K562 (cell line): ENCODE results near the gene IL1B. TPM values are rescaled to one million over a fixed set of nuclear protein-coding genes. Genes with fewer than 3 reads are reported as not detected.

Experiments used
- EGR1 ChIP-seq: fragments of 450-650 bp; conservative IDR thresholded peaks from 2 replicates; pipeline ENCODE4 v1.6.1; 2017; ENCODE audit warnings: mild to moderate bottlenecking
- FOXM1 ChIP-seq, 2 experiments: fragments of 450-650 bp in 1 of 2; sonication (generic) in 1 of 2; formaldehyde crosslinking in 1 of 2; IDR thresholded peaks; 2 replicates each; pipeline versions ENCODE4 v1.6.1 to v1.9.0; 2017 to 2022; ENCODE audit warnings: low read depth in 2 of 2, mild to moderate bottlenecking in 2 of 2, missing genetic modification reagents in 1 of 2, moderate library complexity in 1 of 2
- JUND ChIP-seq, 2 experiments: IDR thresholded peaks; 2 replicates in 1 of 2; 3 replicates in 1 of 2; pipeline ENCODE4 v1.6.1; 2011; ENCODE audit warnings: borderline replicate concordance in 2 of 2, low read depth in 2 of 2, low read length in 2 of 2, improper control_type of control experiment in 1 of 2, missing biosample characterization in 1 of 2, missing genetic modification characterization in 1 of 2, missing genetic modification reagents in 1 of 2
- NCOA1 ChIP-seq: fragments of 450-650 bp; IDR thresholded peaks from 2 replicates; pipeline ENCODE4 v1.6.1; 2016; ENCODE audit warnings: low read depth
- SAP30 ChIP-seq: fragments of 200-600 bp; sonication (generic); IDR thresholded peaks from 2 replicates; pipeline ENCODE4 v1.6.1; 2012; ENCODE audit warnings: borderline replicate concordance, low read depth, mild to moderate bottlenecking, moderate library complexity, low read length, control low read depth, inconsistent platforms; ENCODE audit not compliant: insufficient read depth, poor library complexity, severe bottlenecking
- STAT5A ChIP-seq: IDR thresholded peaks from 2 replicates; pipeline ENCODE4 v1.6.1; 2012; ENCODE audit warnings: low read length, inconsistent platforms, borderline replicate concordance
- ZBTB1 ChIP-seq: sonication (generic); formaldehyde crosslinking; IDR thresholded peaks from 2 replicates; pipeline ENCODE4 v1.8.1; 2023; ENCODE audit warnings: missing genetic modification reagents, low read depth, mild to moderate bottlenecking, borderline replicate concordance
- ZNF311 ChIP-seq: fragments of 250-450 bp; sonication (Bioruptor Pico); IDR thresholded peaks from 2 replicates; pipeline ENCODE4 v1.4.0; 2020; ENCODE audit warnings: mild to moderate bottlenecking, moderate library complexity
- ZNF436 ChIP-seq: fragments of 250-450, 450-650 bp; sonication (Bioruptor Pico); formaldehyde crosslinking; IDR thresholded peaks from 2 replicates; pipeline ENCODE4 v1.7.0; 2020; ENCODE audit warnings: mild to moderate bottlenecking
- polyA plus RNA-seq, 8 experiments: library from polyadenylated mRNA; depleted of rRNA in 4 of 8; stranded (reverse) in 5 of 8; unstranded in 3 of 8; fragments of >200 nt; fragmentation: Nextera tagmentation in 2 of 8; fragmentation: Illumina TruSeq in 1 of 8; extraction: Ambion mirVana in 2 of 8; extraction: Trizol in 1 of 8; gene quantifications; 2 replicates each; pipeline versions ENCODE4 v1.2.1 to v1.2.3, GENCODE V29; 2011 to 2014; ENCODE audit warnings: inconsistent platforms in 1 of 8, missing spikeins in 1 of 8
- total RNA-seq, 7 experiments: library from RNA; depleted of rRNA in 6 of 7; stranded (reverse); fragments of >200 nt in 6 of 7; fragmentation: Illumina TruSeq in 2 of 7; extraction: Trizol in 2 of 7; gene quantifications; 2 replicates each; pipeline versions ENCODE4 v1.2.1 to v1.2.3, GENCODE V29; 2011 to 2021; ENCODE audit warnings: low replicate concordance in 1 of 7
- TF ChIP-seq, protein P1 (sequence below): fragments of 450-650 bp; IDR thresholded peaks from 2 replicates; pipeline ENCODE4 v1.6.1; 2018; ENCODE audit not compliant: partially characterized antibody
- TF ChIP-seq, protein P2 (sequence below), 2 experiments: fragments of 450-650 bp; IDR thresholded peaks; 2 replicates each; pipeline ENCODE4 v1.6.1; 2016; ENCODE audit warnings: mild to moderate bottlenecking in 2 of 2, borderline replicate concordance in 1 of 2, low read depth in 1 of 2, moderate library complexity in 1 of 2
- TF ChIP-seq, protein P3 (sequence below), 2 experiments: fragments of 450-650 bp in 1 of 2; sonication (generic) in 1 of 2; formaldehyde crosslinking in 1 of 2; IDR thresholded peaks in 1 of 2; conservative IDR thresholded peaks in 1 of 2; 2 replicates each; pipeline versions ENCODE4 v1.6.1 to v1.8.1; 2016 to 2023; ENCODE audit warnings: mild to moderate bottlenecking in 2 of 2, moderate library complexity in 2 of 2, inconsistent platforms in 1 of 2, missing genetic modification reagents in 1 of 2

IL1B gene
- total and polyA plus RNA-seq, 9 of the 15 experiments (the other 6 are each of a cell fraction or from before 2014, with no cell fraction given), result 0.29 TPM; not detected in 8

DNA sequence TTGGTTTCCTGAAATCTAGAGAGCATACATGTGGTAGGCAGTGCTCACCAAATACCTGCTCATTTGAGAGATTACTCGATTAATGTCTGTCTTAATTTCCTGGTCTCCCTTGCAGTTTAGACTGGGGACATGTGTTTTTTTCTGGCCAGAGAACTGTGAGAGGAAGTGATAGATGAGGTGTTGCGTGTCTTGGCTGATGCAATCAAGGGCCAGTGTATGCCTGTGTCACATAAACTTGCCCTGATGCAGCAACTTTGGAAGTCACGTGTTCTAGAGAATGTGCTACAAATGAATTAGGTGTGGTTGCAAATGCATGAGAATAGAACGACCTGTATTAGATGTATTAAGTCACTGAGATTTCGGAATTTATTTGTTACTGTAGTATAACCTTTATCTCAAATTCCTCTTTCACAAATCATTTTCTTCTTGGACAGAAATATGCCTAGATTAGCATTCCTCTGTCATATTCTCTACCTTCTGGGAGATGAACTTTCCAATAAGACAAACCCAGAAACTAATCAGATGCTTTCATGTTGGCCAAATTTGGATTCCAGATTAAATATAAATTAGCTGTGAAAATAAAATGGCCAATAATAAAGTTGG lies 42.3 kb downstream of the IL1B start (continued):
- TF ChIP-seq, protein P1, sequence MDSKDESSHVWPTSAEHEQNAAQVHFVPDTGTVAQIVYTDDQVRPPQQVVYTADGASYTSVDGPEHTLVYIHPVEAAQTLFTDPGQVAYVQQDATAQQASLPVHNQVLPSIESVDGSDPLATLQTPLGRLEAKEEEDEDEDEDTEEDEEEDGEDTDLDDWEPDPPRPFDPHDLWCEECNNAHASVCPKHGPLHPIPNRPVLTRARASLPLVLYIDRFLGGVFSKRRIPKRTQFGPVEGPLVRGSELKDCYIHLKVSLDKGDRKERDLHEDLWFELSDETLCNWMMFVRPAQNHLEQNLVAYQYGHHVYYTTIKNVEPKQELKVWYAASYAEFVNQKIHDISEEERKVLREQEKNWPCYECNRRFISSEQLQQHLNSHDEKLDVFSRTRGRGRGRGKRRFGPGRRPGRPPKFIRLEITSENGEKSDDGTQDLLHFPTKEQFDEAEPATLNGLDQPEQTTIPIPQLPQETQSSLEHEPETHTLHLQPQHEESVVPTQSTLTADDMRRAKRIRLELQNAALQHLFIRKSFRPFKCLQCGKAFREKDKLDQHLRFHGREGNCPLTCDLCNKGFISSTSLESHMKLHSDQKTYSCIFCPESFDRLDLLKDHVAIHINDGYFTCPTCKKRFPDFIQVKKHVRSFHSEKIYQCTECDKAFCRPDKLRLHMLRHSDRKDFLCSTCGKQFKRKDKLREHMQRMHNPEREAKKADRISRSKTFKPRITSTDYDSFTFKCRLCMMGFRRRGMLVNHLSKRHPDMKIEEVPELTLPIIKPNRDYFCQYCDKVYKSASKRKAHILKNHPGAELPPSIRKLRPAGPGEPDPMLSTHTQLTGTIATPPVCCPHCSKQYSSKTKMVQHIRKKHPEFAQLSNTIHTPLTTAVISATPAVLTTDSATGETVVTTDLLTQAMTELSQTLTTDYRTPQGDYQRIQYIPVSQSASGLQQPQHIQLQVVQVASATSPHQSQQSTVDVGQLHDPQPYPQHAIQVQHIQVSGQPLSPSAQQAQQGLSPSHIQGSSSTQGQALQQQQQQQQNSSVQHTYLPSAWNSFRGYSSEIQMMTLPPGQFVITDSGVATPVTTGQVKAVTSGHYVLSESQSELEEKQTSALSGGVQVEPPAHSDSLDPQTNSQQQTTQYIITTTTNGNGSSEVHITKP, result peak; percentile 96
- TF ChIP-seq SAP30 (no peak), NCOA1 (peak; percentile 87), ZNF436 (CRISPR knock-in tag) (no peak), JUND (IDR thresholded peaks at IDR 0.05; ENCODE audit: borderline replicate concordance, low read depth, low read length) (peak; percentile 94), JUND (tag; IDR thresholded peaks at IDR 0.05; ENCODE audit: borderline replicate concordance, low read depth, low read length) (peak; percentile 96), EGR1 (no peak), ZNF311 (CRISPR knock-in tag) (peak; percentile 81), ZBTB1 (no peak), STAT5A (peak; percentile 25; the same call in 1 of the 2 replicates), FOXM1 (IDR thresholded peaks at IDR 0.05; ENCODE audit: low read depth) (no peak), FOXM1 (CRISPR knock-in tag; IDR thresholded peaks at IDR 0.05; ENCODE audit: low read depth) (no peak)
- TF ChIP-seq, protein P2, sequence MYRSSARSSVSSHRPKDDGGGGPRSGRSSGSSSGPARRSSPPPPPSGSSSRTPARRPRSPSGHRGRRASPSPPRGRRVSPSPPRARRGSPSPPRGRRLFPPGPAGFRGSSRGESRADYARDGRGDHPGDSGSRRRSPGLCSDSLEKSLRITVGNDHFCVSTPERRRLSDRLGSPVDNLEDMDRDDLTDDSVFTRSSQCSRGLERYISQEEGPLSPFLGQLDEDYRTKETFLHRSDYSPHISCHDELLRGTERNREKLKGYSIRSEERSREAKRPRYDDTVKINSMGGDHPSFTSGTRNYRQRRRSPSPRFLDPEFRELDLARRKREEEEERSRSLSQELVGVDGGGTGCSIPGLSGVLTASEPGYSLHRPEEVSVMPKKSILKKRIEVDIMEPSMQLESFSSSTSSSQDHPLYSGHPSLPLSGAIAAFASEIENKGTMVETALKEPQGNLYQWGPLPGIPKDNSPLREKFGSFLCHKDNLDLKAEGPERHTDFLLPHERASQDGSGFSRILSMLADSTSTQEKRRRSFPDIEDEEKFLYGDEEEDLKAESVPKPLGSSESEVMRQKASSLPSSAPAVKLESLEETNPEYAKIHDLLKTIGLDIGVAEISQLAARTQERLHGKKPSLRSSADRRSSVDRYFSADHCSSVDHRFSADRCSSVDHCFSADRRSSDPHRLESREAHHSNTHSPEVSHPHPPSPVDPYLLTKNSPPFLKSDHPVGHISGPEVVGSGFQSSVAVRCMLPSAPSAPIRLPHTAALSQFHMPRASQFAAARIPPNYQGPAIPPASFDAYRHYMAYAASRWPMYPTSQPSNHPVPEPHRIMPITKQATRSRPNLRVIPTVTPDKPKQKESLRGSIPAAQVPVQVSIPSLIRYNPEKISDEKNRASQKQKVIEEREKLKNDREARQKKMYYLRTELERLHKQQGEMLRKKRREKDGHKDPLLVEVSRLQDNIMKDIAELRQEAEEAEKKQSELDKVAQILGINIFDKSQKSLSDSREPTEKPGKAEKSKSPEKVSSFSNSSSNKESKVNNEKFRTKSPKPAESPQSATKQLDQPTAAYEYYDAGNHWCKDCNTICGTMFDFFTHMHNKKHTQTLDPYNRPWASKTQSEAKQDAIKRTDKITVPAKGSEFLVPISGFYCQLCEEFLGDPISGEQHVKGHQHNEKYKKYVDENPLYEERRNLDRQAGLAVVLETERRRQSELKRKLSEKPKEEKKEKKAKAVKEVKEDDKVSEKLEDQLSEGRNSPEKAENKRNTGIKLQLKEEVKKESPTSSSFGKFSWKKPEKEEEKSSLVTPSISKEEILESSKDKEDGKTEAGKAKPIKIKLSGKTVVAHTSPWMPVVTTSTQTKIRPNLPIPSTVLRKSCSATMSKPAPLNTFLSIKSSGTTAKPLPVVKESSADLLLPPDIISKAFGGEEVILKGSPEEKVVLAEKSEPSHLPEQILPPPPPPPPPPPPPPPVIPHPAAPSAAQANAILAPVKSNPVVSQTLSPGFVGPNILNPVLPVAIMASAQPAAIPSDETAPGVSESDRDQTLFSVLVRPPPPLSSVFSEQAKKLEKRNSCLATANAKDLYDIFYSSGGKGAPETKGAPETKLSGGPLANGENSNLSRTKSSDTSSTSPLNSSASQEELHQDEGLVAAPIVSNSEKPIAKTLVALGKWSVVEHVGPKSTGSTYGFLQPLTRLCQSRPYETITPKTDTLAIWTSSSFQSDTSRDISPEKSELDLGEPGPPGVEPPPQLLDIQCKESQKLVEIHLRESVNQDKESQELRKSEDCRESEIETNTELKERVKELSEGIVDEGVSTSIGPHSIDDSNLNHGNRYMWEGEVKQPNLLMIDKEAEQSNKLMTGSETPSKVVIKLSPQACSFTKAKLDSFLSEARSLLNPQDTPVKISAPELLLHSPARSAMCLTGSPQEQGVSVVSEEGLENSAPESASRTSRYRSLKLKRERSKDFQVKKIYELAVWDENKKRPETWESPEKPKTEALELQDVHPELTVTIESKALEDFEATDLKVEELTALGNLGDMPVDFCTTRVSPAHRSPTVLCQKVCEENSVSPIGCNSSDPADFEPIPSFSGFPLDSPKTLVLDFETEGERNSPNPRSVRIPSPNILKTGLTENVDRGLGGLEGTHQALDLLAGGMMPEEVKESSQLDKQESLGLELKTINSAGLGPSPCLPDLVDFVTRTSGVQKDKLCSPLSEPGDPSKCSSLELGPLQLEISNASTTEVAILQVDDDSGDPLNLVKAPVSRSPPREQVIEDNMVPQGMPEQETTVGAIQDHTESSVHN (IDR thresholded peaks at IDR 0.05; ENCODE audit: borderline replicate concordance in 1 of 2, low read depth in 1 of 2), result peak in 1 of 2 experiments; percentile 98; a peak in 2 of 4 replicates
- TF ChIP-seq, protein P3, sequence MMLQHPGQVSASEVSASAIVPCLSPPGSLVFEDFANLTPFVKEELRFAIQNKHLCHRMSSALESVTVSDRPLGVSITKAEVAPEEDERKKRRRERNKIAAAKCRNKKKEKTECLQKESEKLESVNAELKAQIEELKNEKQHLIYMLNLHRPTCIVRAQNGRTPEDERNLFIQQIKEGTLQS (IDR thresholded peaks at IDR 0.05), result peak; percentile 100
- TF ChIP-seq, protein P3 (CRISPR knock-in tag; conservative IDR thresholded peaks at IDR 0.05), result peak; percentile 94
